Measurements from ENCODE around the gene KCNF1. TPM values are rescaled to one million over a fixed set of nuclear protein-coding genes. Genes with fewer than 3 reads are reported as not detected.

The KCNF1 gene
- total RNA-seq, 1 donor from 2014 or later = 0.30 TPM

DNA sequence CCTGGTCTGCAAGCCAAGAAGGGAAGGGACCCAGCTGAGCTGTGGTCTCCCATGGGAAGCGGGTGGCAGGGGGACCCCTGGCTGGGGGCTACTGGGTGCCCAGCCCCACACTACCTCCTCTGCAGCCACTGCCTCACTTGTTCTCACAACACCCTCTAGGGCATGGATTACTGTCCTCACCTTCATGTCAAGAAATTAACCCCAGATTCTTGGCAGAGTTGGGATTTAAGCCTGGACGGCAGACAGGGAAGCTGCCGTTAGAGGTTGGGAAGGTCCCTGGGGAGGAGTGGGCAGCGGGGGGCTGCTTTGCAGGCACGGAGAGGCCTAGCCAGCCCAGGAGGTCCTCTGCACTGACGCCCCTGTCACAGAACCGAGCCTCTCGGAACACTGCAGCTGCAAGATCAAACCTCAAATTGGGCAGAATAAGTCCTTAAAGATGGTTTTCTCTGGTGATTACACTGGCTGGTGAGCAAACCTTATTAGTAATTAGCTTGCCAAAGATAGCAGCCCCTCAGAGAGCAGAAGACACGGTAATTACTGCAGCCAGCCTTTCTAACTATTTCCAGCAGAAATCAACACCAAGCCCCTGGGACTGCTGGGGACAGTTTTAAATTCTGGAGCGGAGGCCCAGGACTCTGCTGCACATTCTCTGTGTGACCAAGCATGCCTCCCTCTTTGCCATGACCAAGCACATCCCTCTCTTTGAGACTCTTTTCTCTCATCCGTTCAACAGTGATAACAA, 35.9 kb downstream of the KCNF1 start:
- Histone ChIP-seq H3K36me3 (no peaks in the 10 kb centered on the region), H3K4me1 (no peaks in the 10 kb centered on the region), H3K9me3 (replicated peaks) (no peaks in the 10 kb centered on the region), H3K4me3 (no peak overlapping the region), H3K27ac (replicated peaks) (no peak overlapping the region), H3K27me3 (ENCODE audit: low read depth) (peaks cover 77% of the 10 kb centered on the region)
- TF ChIP-seq, protein P1, sequence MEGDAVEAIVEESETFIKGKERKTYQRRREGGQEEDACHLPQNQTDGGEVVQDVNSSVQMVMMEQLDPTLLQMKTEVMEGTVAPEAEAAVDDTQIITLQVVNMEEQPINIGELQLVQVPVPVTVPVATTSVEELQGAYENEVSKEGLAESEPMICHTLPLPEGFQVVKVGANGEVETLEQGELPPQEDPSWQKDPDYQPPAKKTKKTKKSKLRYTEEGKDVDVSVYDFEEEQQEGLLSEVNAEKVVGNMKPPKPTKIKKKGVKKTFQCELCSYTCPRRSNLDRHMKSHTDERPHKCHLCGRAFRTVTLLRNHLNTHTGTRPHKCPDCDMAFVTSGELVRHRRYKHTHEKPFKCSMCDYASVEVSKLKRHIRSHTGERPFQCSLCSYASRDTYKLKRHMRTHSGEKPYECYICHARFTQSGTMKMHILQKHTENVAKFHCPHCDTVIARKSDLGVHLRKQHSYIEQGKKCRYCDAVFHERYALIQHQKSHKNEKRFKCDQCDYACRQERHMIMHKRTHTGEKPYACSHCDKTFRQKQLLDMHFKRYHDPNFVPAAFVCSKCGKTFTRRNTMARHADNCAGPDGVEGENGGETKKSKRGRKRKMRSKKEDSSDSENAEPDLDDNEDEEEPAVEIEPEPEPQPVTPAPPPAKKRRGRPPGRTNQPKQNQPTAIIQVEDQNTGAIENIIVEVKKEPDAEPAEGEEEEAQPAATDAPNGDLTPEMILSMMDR (IDR thresholded peaks at IDR 0.05; ENCODE audit: borderline replicate concordance) = no peak
- intact Hi-C loops (cut with micrococcal nuclease) = no loop called here
- no peak for DNase-seq

DNA sequence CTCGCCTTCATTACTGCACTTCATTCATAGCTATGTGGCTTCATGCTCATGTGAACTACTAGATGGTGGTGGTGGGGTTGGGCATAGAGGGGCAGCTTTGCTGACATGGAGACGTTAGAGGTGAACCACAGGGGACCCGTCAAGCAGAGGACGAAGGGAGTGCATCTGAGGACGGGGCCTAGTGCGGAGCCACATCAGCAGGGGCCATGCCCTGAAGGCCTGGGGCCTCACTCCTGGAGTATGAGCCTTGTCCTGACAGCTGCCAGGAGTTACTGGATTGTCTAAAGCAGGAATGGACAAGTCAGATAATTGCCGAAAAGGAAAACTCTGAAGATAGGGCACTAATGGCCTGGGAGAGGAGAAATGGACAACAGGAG, 36.4 kb downstream of the KCNF1 start:
- TF ChIP-seq, protein P1 (IDR thresholded peaks at IDR 0.05; ENCODE audit: borderline replicate concordance) = no peak
- Histone ChIP-seq H3K27ac (replicated peaks) (no peak overlapping the region), H3K9me3 (replicated peaks) (no peaks in the 10 kb centered on the region), H3K4me3 (no peak overlapping the region), H3K36me3 (no peaks in the 10 kb centered on the region), H3K27me3 (ENCODE audit: low read depth) (peaks cover 77% of the 10 kb centered on the region), H3K4me1 (no peaks in the 10 kb centered on the region)
- no peak for DNase-seq
- intact Hi-C loops (cut with micrococcal nuclease) = no loop called here

DNA sequence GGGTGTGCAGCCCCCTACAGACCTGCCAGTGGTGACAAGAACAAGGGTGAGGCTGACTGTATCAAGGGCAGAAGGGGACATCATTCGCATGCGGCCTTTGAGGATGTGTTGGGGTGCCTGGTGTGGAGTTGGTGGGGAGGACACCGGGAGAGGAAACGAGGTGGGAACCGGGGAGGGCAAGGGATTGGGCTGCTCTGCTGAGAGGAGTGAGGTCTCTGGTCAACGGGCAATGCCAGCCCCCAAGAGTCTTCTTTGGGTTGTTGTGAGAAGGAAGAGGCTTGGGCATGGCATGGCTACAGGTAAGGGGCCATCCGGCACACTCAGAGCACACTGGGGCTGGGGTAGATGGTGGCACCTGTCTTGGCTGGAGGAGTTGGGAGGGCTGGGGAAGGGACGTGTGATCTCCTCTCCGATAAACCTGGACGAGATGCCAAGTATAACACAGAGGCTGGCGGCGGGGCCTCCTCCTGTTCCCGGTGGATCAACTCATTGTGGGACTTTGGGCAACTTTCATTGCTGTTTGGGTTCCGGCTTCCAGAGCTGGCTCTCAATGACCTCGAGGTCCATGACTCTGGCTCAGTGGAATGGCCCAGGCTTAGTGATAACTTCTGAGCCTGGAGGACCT, 37.0 kb downstream of the KCNF1 start:
- no peaks in the 10 kb centered on the region for H3K36me3 ChIP-seq
- intact Hi-C loops (cut with micrococcal nuclease) = no loop called here
- H3K9me3 ChIP-seq (replicated peaks) = no peaks in the 10 kb centered on the region
- TF ChIP-seq, protein P1 (IDR thresholded peaks at IDR 0.05; ENCODE audit: borderline replicate concordance) = no peak
- H3K4me1 ChIP-seq = no peaks in the 10 kb centered on the region
- H3K4me3 ChIP-seq = no peak overlapping the region
- H3K27ac ChIP-seq (replicated peaks) = no peak overlapping the region
- H3K27me3 ChIP-seq (ENCODE audit: low read depth) = peaks cover 74% of the 10 kb centered on the region
- DNase-seq = no peak

GRCh38 chr2:10949835-10950234, 38.1 kb downstream of the KCNF1 start:
- TF ChIP-seq, protein P1 (IDR thresholded peaks at IDR 0.05; ENCODE audit: borderline replicate concordance) = no peak
- no peak for DNase-seq
- intact Hi-C loops (cut with micrococcal nuclease) = no loop called here

GRCh38 chr2:10951558-10952414, 40.1 kb downstream of the KCNF1 start:
- TF ChIP-seq, protein P1 (IDR thresholded peaks at IDR 0.05; ENCODE audit: borderline replicate concordance) = no peak
- no peaks in the 10 kb centered on the region for H3K36me3 ChIP-seq
- H3K4me1 ChIP-seq = no peaks in the 10 kb centered on the region
- no peak overlapping the region for H3K4me3 ChIP-seq
- peaks cover 47% of the 10 kb centered on the region for H3K27me3 ChIP-seq (ENCODE audit: low read depth)
- DNase-seq = no peak
- intact Hi-C loops (cut with micrococcal nuclease) = no loop called here
- H3K27ac ChIP-seq (replicated peaks) = no peak overlapping the region
- H3K9me3 ChIP-seq (replicated peaks) = no peaks in the 10 kb centered on the region

More at GRCh38 chr2:10949835-10950234, 38.1 kb downstream of the KCNF1 start:
- Histone ChIP-seq H3K27ac (replicated peaks) (no peak overlapping the region), H3K27me3 (ENCODE audit: low read depth) (peaks cover 64% of the 10 kb centered on the region), H3K4me1 (no peaks in the 10 kb centered on the region), H3K9me3 (replicated peaks) (no peaks in the 10 kb centered on the region), H3K36me3 (no peaks in the 10 kb centered on the region), H3K4me3 (no peak overlapping the region)
